ENCODE results near the gene COL5A2. TPM values are rescaled to one million over a fixed set of nuclear protein-coding genes. Genes with fewer than 3 reads are reported as not detected.

COL5A2 gene
- total and polyA plus RNA-seq, 9 of the 15 experiments (the other 6 are each of a cell fraction or from before 2014, with no cell fraction given): 0.01 to 0.54 (median 0.19) TPM

GRCh38 chr2:189175869-189176433, 3.6 kb downstream of the COL5A2 start:
- no peak for ATAC-seq
- in situ Hi-C loops (cut with MboI): no loop called here
- H3K9me1 ChIP-seq (ENCODE audit: control insufficient read depth, insufficient read depth, low read length): no peaks in the 10 kb centered on the region
- TF ChIP-seq KLF10 (CRISPR knock-in tag; IDR thresholded peaks at IDR 0.05) (no peak), KDM4B (IDR thresholded peaks at IDR 0.05; ENCODE audit: borderline replicate concordance in 2 of 2, low read depth in 1 of 2) (no peak), HBP1 (CRISPR knock-in tag; IDR thresholded peaks at IDR 0.05) (no peak), ZFPM2 (CRISPR knock-in tag; IDR thresholded peaks at IDR 0.05) (no peak), ZNF449 (CRISPR knock-in tag; IDR thresholded peaks at IDR 0.05) (no peak), ZNF764 (CRISPR knock-in tag; IDR thresholded peaks at IDR 0.05; ENCODE audit: low read depth) (no peak), HINFP (tag; conservative IDR thresholded peaks at IDR 0.05; ENCODE audit: low read depth) (no peak), OTX1 (CRISPR knock-in tag; IDR thresholded peaks at IDR 0.05) (no peak), ZNF277 (CRISPR knock-in tag; IDR thresholded peaks at IDR 0.05; ENCODE audit: borderline replicate concordance) (no peak), NCOA4 (IDR thresholded peaks at IDR 0.05; ENCODE audit: partially characterized antibody) (no peak), ESRRB (CRISPR knock-in tag; IDR thresholded peaks at IDR 0.05; ENCODE audit: borderline replicate concordance) (no peak), ID3 (CRISPR knock-in tag; IDR thresholded peaks at IDR 0.05) (no peak), ID3 (tag; IDR thresholded peaks at IDR 0.05) (no peak)
- intact Hi-C loops (cut with micrococcal nuclease): no loop called here
- no peaks in the 10 kb centered on the region for H3K27me3 ChIP-seq (ENCODE audit: control insufficient read depth in 2 of 2, insufficient read depth in 2 of 2, low read length in 2 of 2)
- H2AFZ ChIP-seq (ENCODE audit: low read depth, low read length): no peak overlapping the region
- H3K79me2 ChIP-seq (ENCODE audit: control insufficient read depth, insufficient read depth, low read length): no peaks in the 10 kb centered on the region
- no peak for FAIRE-seq
- no peak overlapping the region for H3K27ac ChIP-seq (ENCODE audit: extremely low read depth, low read depth, low read length)
- H3K9me3 ChIP-seq (replicated peaks; ENCODE audit: control insufficient read depth, insufficient read depth, low read depth, low read length): no peaks in the 10 kb centered on the region
- ChIA-PET CTCF (ENCODE audit: low intra/inter-chr PET ratio) (no interaction called here), POLR2A (no interaction called here)
- H3K4me2 ChIP-seq (ENCODE audit: insufficient read depth, low read length): no peak overlapping the region
- DNase-seq (ENCODE audit: extremely low read depth in 1 of 4, low spot score in 3 of 4): no peak
- BruUV-seq (replicated peaks): no TSS peak
- 14% methylated on average over 2 of the region's 2 CpGs for WGBS (ENCODE audit: insufficient coverage, low coverage, missing lambda C conversion rate)
- H3K9ac ChIP-seq (ENCODE audit: insufficient read depth in 1 of 2, low read depth in 2 of 2, low read length in 2 of 2): no peak overlapping the region
- no peaks in the 10 kb centered on the region for H3K4me1 ChIP-seq (replicated peaks in 1 of 2; ENCODE audit: control insufficient read depth in 2 of 2, insufficient read depth in 2 of 2, low read length in 2 of 2)
- H3K36me3 ChIP-seq (ENCODE audit: control insufficient read depth, insufficient read depth, low read length): no peaks in the 10 kb centered on the region
- no peaks in the 10 kb centered on the region for H4K20me1 ChIP-seq (replicated peaks; ENCODE audit: control insufficient read depth, insufficient read depth, low read length)
- no peak overlapping the region for H3K4me3 ChIP-seq
